ENCODE results near the gene APOA4. TPM values are rescaled to one million over a fixed set of nuclear protein-coding genes. Genes with fewer than 3 reads are reported as not detected.

The APOA4 gene
- total RNA-seq, 1 experiment from 2014 or later: not detected

- H3K9me3 ChIP-seq (replicated peaks): no peaks in the 10 kb centered on the region
- peak within 1 kb of the TSS; percentile 98 for H3K4me3 ChIP-seq
- H3K27ac ChIP-seq: peak within 1 kb of the TSS; percentile 91
- H3K4me1 ChIP-seq: peaks cover 3% of the 10 kb centered on the region; the same call in 1 of the 2 replicates
- peaks cover 5% of the 10 kb centered on the region; the same call in 1 of the 2 replicates for H3K36me3 ChIP-seq
- H3K27me3 ChIP-seq: no peaks in the 10 kb centered on the region
- DNase-seq: peak; percentile 79 to 81
Measured at GRCh38 chr11:116772443-116773202, 50.5 kb downstream of the APOA4 start, which contains the start of gene BUD13. Gene BUD13, minus strand, starts transcription at chr11:116772987. Its CDS starts 23 bp downstream, at chr11:116772964.

DNA sequence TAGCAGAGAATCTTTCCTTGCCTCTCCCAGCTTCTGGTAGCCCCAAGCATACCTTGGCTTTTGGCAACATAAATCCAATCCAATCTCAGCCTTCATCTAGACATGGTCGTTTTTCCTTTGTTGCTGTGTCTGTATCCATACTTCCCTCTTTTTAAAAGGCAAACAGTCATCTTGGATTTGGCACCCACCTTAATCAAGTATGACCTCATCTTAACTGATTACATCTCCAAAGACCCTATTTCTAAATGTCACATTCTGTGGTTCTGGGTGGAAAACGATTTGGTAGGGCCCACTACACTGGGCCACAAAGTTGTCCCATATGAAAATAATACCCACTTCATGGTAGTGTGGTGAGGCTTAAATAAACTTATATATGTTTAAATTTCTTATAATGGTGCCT is 51.2 kb downstream of the APOA4 start:
- peak overlapping the region; percentile 91 for H3K27ac ChIP-seq

More for the DNA sequence above, 51.2 kb downstream of the APOA4 start:
- H3K4me3 ChIP-seq: peak overlapping the region; percentile 98
- H3K27me3 ChIP-seq: no peaks in the 10 kb centered on the region
- H3K36me3 ChIP-seq: peaks cover 5% of the 10 kb centered on the region; the same call in 1 of the 2 replicates
- no peaks in the 10 kb centered on the region for H3K9me3 ChIP-seq (replicated peaks)
- DNase-seq: no peak
- peaks cover 3% of the 10 kb centered on the region; the same call in 1 of the 2 replicates for H3K4me1 ChIP-seq

Other genes starting within 250 kb of the APOA4 start
- gene BUD13, start 50.3 kb downstream of the APOA4 start, total RNA-seq (2014; rRNA removed; shearing (Covaris generic)): 21.6 and 21.7 TPM in 2 replicates
- gene ZPR1, start 35.3 kb downstream of the APOA4 start, total RNA-seq (2014; rRNA removed; shearing (Covaris generic)): 33.3 and 42.3 TPM in 2 replicates
- gene APOA5, start 31.4 kb downstream of the APOA4 start, total RNA-seq (2014; rRNA removed; shearing (Covaris generic)): not detected in 2 replicates
- not detected in 2 replicates for gene APOC3, start 6.6 kb upstream of the APOA4 start, total RNA-seq (2014; rRNA removed; shearing (Covaris generic))
- not detected in 2 replicates for gene APOA1, start 14.3 kb upstream of the APOA4 start, total RNA-seq (2014; rRNA removed; shearing (Covaris generic))